22Rv1 (cell line): ENCODE results near the gene RALGPS1.

Experiments used
- ZFX ChIP-seq: fragments of 450-650 bp; IDR thresholded peaks from 2 replicates; pipeline ENCODE4 v1.6.1; 2017; ENCODE audit warnings: antibody characterized with exemption, borderline replicate concordance
- TF ChIP-seq, protein P1 (sequence below): fragments of 450-650 bp; IDR thresholded peaks from 2 replicates; pipeline ENCODE4 v1.5.1; 2017; ENCODE audit warnings: mild to moderate bottlenecking

- TF ChIP-seq, protein P1, sequence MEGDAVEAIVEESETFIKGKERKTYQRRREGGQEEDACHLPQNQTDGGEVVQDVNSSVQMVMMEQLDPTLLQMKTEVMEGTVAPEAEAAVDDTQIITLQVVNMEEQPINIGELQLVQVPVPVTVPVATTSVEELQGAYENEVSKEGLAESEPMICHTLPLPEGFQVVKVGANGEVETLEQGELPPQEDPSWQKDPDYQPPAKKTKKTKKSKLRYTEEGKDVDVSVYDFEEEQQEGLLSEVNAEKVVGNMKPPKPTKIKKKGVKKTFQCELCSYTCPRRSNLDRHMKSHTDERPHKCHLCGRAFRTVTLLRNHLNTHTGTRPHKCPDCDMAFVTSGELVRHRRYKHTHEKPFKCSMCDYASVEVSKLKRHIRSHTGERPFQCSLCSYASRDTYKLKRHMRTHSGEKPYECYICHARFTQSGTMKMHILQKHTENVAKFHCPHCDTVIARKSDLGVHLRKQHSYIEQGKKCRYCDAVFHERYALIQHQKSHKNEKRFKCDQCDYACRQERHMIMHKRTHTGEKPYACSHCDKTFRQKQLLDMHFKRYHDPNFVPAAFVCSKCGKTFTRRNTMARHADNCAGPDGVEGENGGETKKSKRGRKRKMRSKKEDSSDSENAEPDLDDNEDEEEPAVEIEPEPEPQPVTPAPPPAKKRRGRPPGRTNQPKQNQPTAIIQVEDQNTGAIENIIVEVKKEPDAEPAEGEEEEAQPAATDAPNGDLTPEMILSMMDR: no peak
- TF ChIP-seq ZFX: no peak
These were observed 183.1 kb downstream of the RALGPS1 start for GRCh38 chr9:127097683-127098082.
